Trophoblast cell (in vitro differentiated cells and primary cell): ENCODE measurements around the gene P2RY11.

ENCODE experiments used
- DNase-seq, 2 donors: peaks; one replicate each; pipeline ENCODE4 v3.0.0-alpha.2; 2016
- H2AFZ ChIP-seq: 2 replicates; pipeline ENCODE4 v1.6.1; 2013; ENCODE audit warnings: low read length, moderate library complexity, mild to moderate bottlenecking; ENCODE audit not compliant: insufficient read depth, poor library complexity
- H2AK5ac ChIP-seq: 2 replicates; pipeline ENCODE4 v1.6.1; 2013; ENCODE audit warnings: mild to moderate bottlenecking, low read length
- H2BK120ac ChIP-seq: 2 replicates; pipeline ENCODE4 v1.6.1; 2013; ENCODE audit warnings: low read length, mild to moderate bottlenecking, moderate library complexity; ENCODE audit not compliant: insufficient read depth, poor library complexity
- H2BK12ac ChIP-seq: 2 replicates; pipeline ENCODE4 v1.6.1; 2013; ENCODE audit warnings: mild to moderate bottlenecking, low read length, moderate library complexity
- H2BK5ac ChIP-seq: 2 replicates; pipeline ENCODE4 v1.6.1; 2013; ENCODE audit warnings: low read length, low read depth, moderate library complexity, mild to moderate bottlenecking; ENCODE audit not compliant: poor library complexity
- H3K14ac ChIP-seq: 2 replicates; pipeline ENCODE4 v1.6.1; 2013; ENCODE audit warnings: mild to moderate bottlenecking, low read length
- H3K18ac ChIP-seq: 2 replicates; pipeline ENCODE4 v1.6.1; 2013; ENCODE audit warnings: mild to moderate bottlenecking, low read length
- H3K23ac ChIP-seq: 2 replicates; pipeline ENCODE4 v1.6.1; 2013; ENCODE audit warnings: low read length
- H3K27ac ChIP-seq: 2 replicates; pipeline ENCODE4 v1.5.1; 2013; ENCODE audit warnings: low read depth, mild to moderate bottlenecking, inconsistent platforms, low read length, moderate library complexity
- H3K27me3 ChIP-seq: 2 replicates; pipeline ENCODE4 v1.6.1; 2013; ENCODE audit warnings: inconsistent platforms, mild to moderate bottlenecking, low read length, moderate library complexity; ENCODE audit not compliant: insufficient read depth
- H3K36me3 ChIP-seq, 2 experiments: 1 replicate in 1 of 2; 2 replicates in 1 of 2; pipeline ENCODE4 v1.6.1; 2013; ENCODE audit warnings: low read length in 2 of 2, mild to moderate bottlenecking in 2 of 2, moderate library complexity in 1 of 2; ENCODE audit not compliant: insufficient read depth in 2 of 2, control insufficient read depth in 1 of 2
- H3K4ac ChIP-seq: 2 replicates; pipeline ENCODE4 v1.6.1; 2013; ENCODE audit warnings: low read depth, mild to moderate bottlenecking, low read length, moderate library complexity
- H3K4me1 ChIP-seq, 2 experiments: 1 replicate in 1 of 2; 2 replicates in 1 of 2; pipeline ENCODE4 v1.6.1; 2013; ENCODE audit warnings: low read length in 2 of 2, mild to moderate bottlenecking in 2 of 2, moderate library complexity in 1 of 2; ENCODE audit not compliant: insufficient read depth in 2 of 2, control insufficient read depth in 1 of 2
- H3K4me2 ChIP-seq: 2 replicates; pipeline ENCODE4 v1.6.1; 2013; ENCODE audit warnings: inconsistent platforms, mild to moderate bottlenecking, low read length, moderate library complexity
- H3K4me3 ChIP-seq: 2 replicates; pipeline ENCODE4 v1.5.1; 2013; ENCODE audit warnings: mild to moderate bottlenecking, low read depth, low read length, inconsistent platforms
- H3K79me1 ChIP-seq: one replicate; pipeline ENCODE4 v1.6.1; 2013; ENCODE audit warnings: low read length
- H3K79me2 ChIP-seq: 2 replicates; pipeline ENCODE4 v1.6.1; 2013; ENCODE audit warnings: low read length, mild to moderate bottlenecking; ENCODE audit not compliant: control insufficient read depth, insufficient read depth, poor library complexity
- H3K9ac ChIP-seq: 2 replicates; pipeline ENCODE4 v1.6.1; 2013; ENCODE audit warnings: mild to moderate bottlenecking, low read length
- H3K9me3 ChIP-seq: 2 replicates; pipeline ENCODE4 v1.6.1; 2013; ENCODE audit warnings: low read depth, mild to moderate bottlenecking, control low read depth, inconsistent platforms, low read length; ENCODE audit not compliant: insufficient read depth
- H4K12ac ChIP-seq: 2 replicates; pipeline ENCODE4 v1.6.1; 2013; ENCODE audit warnings: low read depth, mild to moderate bottlenecking, low read length, moderate library complexity
- H4K8ac ChIP-seq: 2 replicates; pipeline ENCODE4 v1.6.1; 2013; ENCODE audit warnings: low read depth, mild to moderate bottlenecking, low read length, moderate library complexity
- H4K91ac ChIP-seq: one replicate; pipeline ENCODE4 v1.6.1; 2013; ENCODE audit warnings: low read depth, mild to moderate bottlenecking, low read length, moderate library complexity
- WGBS: extraction: QIAGEN DNeasy Blood & Tissue Kit; methylation state at CpG from one replicate; pipeline ENCODE4 v1.1.7; 2013; ENCODE audit warnings: missing lambda C conversion rate; ENCODE audit not compliant: insufficient read length, insufficient coverage; ENCODE audit errors: extremely low coverage; 5-methylcytosine and 5-hydroxymethylcytosine counted together

The P2RY11 gene

DNA sequence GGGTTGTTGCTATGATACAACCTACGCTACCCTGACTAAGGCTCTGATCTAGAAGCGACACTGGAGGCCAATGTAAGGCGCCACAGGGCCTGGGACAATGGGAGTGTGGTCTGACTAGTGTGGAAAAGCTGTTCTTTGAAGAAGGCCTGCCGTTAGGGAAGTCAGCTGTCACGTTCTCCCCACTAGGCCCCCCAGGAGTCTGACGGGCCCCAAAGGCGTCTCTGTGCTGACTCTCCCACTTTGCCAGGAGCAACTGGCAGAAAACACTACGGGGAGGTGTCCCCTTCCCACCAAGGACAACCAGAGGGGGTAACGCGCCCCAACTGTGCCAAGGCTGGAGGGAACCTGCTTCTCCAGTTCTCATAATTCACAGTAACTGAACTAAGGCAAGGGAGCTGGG lies 33.5 kb downstream of the P2RY11 start:
- Histone ChIP-seq H3K79me1 (no peaks in the 10 kb centered on the region), H3K23ac (no peak overlapping the region), H3K4ac (no peak overlapping the region), H4K12ac (no peak overlapping the region), H3K4me3 (no peak overlapping the region), H2BK12ac (no peak overlapping the region), H3K27ac (no peak overlapping the region), H3K27me3 (no peaks in the 10 kb centered on the region), H3K9ac (peak overlapping the region; percentile 5), H3K4me1 (no peaks in the 10 kb centered on the region), H4K91ac (no peak overlapping the region), H2BK120ac (no peak overlapping the region), H3K9me3 (no peaks in the 10 kb centered on the region), H2AFZ (no peak overlapping the region), H3K4me2 (no peak overlapping the region), H4K8ac (no peak overlapping the region), H3K36me3 (peaks cover 75 to 85% of the 10 kb centered on the region in 2 experiments), H2BK5ac (no peak overlapping the region), H3K18ac (no peak overlapping the region), H3K14ac (no peak overlapping the region), H3K79me2 (no peaks in the 10 kb centered on the region), H2AK5ac (no peak overlapping the region)
- no peak for DNase-seq
- no CpG with 5 or more reads among the region's 10 CpGs for WGBS

- Histone ChIP-seq H2AFZ (no peak overlapping the region), H3K4me2 (no peak overlapping the region), H3K4me1 (no peaks in the 10 kb centered on the region), H3K23ac (no peak overlapping the region), H3K14ac (no peak overlapping the region), H2BK5ac (no peak overlapping the region), H2BK12ac (no peak overlapping the region), H3K79me1 (no peaks in the 10 kb centered on the region), H3K4me3 (no peak overlapping the region), H3K27me3 (no peaks in the 10 kb centered on the region), H4K8ac (no peak overlapping the region), H3K9ac (no peak overlapping the region), H3K79me2 (no peaks in the 10 kb centered on the region), H2AK5ac (no peak overlapping the region), H3K9me3 (no peaks in the 10 kb centered on the region), H3K36me3 (peaks cover 80 to 87% of the 10 kb centered on the region in 2 experiments), H2BK120ac (no peak overlapping the region), H3K4ac (no peak overlapping the region), H4K91ac (no peak overlapping the region), H4K12ac (peak overlapping the region; percentile 27), H3K18ac (peak overlapping the region; percentile 11), H3K27ac (no peak overlapping the region)
- no CpG with 5 or more reads among the region's 14 CpGs for WGBS
- no peak for DNase-seq
Measured at GRCh38 chr19:10146142-10146541, 34.6 kb downstream of the P2RY11 start.

DNA sequence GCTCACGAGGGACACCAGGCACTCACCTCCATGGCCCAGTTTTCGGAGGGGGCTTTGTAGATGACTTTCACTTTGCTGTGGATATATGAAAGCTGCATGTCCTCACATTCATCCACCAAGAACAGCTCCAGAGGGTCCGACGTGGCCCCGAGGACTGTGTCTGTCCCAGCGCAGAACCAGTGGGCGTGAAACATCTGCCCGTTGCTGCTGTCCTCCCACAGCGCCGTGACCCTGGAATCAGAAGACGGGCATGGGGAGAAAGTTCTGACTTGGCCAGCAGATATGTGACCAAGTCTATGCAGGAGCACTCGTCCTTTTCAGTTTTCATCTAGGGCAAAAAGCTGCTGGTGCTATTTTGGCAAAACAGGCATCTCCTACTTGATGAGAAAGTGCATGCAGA lies 37.9 kb downstream of the P2RY11 start:
- DNase-seq = no peak
- no CpG with 5 or more reads among the region's 12 CpGs for WGBS

DNA sequence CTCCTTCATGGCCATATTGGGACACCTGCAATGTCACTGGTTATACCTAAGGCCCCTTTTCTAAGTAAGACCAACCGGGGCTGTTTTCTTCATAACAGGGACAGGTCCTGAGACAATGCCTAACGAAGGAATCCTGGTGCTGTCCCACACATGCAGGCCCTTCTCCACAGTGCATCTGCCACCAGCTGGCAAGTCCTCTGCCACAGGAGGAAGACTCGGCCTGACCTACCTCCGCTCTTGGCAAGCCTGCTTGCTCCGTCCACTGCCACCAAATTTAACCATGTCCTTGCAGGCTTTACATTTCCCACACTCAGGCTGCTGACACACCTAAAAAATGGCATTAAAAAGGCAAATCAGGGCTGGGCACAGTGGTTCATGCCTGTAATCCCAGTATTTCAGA lies 40.0 kb downstream of the P2RY11 start:
- no peak overlapping the region for H2BK120ac ChIP-seq
- H2AK5ac ChIP-seq = no peak overlapping the region
- no CpG with 5 or more reads among the region's 5 CpGs for WGBS
- no peak overlapping the region for H4K8ac ChIP-seq
- no peak overlapping the region for H3K9ac ChIP-seq
- H2BK5ac ChIP-seq = no peak overlapping the region
- H3K9me3 ChIP-seq = peaks cover 1% of the 10 kb centered on the region
- H3K14ac ChIP-seq = no peak overlapping the region
- no peaks in the 10 kb centered on the region for H3K79me1 ChIP-seq
- no peak overlapping the region for H4K12ac ChIP-seq
- no peaks in the 10 kb centered on the region for H3K4me1 ChIP-seq
- no peak overlapping the region for H3K4me3 ChIP-seq
- no peak overlapping the region for H4K91ac ChIP-seq
- no peak overlapping the region for H3K4ac ChIP-seq
- H2AFZ ChIP-seq = no peak overlapping the region
- no peak overlapping the region for H3K18ac ChIP-seq
- DNase-seq = no peak
- peaks cover 71 to 82% of the 10 kb centered on the region in 2 experiments for H3K36me3 ChIP-seq
- no peaks in the 10 kb centered on the region for H3K79me2 ChIP-seq
- no peak overlapping the region for H3K27ac ChIP-seq
- H3K27me3 ChIP-seq = no peaks in the 10 kb centered on the region
- no peak overlapping the region for H3K4me2 ChIP-seq
- H2BK12ac ChIP-seq = no peak overlapping the region
- H3K23ac ChIP-seq = no peak overlapping the region

More for the DNA sequence above, 37.9 kb downstream of the P2RY11 start:
- Histone ChIP-seq H3K14ac (no peak overlapping the region), H4K12ac (no peak overlapping the region), H3K23ac (no peak overlapping the region), H3K79me2 (no peaks in the 10 kb centered on the region), H3K4ac (no peak overlapping the region), H3K9ac (no peak overlapping the region), H3K36me3 (peaks cover 72 to 83% of the 10 kb centered on the region in 2 experiments), H3K18ac (no peak overlapping the region), H3K4me3 (no peak overlapping the region), H3K9me3 (peaks cover 1% of the 10 kb centered on the region), H3K79me1 (no peaks in the 10 kb centered on the region), H3K4me1 (no peaks in the 10 kb centered on the region), H4K8ac (no peak overlapping the region), H2BK120ac (no peak overlapping the region), H2BK5ac (no peak overlapping the region), H2AK5ac (no peak overlapping the region), H3K27ac (no peak overlapping the region), H2AFZ (no peak overlapping the region), H4K91ac (no peak overlapping the region), H3K4me2 (no peak overlapping the region), H3K27me3 (no peaks in the 10 kb centered on the region), H2BK12ac (no peak overlapping the region)
